ENCODE measurements around the gene SARM1.

The SARM1 gene

DNA sequence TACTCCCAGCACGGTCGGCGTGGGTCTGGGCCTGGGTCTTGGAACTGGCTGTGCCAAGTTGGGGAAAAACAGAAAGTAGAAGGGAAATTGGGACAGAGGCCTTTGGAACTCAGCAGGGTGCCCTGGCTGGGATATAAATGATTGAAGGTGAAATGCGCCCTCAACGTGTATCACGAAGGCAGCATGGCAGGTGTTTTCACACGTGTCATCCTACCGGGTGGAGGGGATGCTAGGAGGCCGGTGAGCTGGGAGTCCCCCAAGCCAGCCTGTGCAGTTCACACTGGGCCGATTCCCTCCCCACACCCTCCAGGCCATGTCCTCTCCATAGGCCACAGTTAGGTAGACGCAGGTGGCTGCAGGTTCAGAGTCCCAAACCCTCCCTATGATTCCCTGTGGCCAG lies 30.0 kb upstream of the SARM1 start:
- Histone ChIP-seq H3K4me1 (ENCODE audit: control insufficient read depth, insufficient read depth, low read length, poor library complexity, severe bottlenecking) (peaks cover 4% of the 10 kb centered on the region), H3K27ac (ENCODE audit: insufficient read depth, low read length, poor library complexity, severe bottlenecking) (no peak overlapping the region), H3K27me3 (replicated peaks; ENCODE audit: control insufficient read depth, insufficient read depth, low read length, poor library complexity, severe bottlenecking) (no peaks in the 10 kb centered on the region), H3K4me3 (ENCODE audit: insufficient read depth, low read depth, low read length, poor library complexity, severe bottlenecking) (no peak overlapping the region), H3K36me3 (ENCODE audit: control insufficient read depth, insufficient read depth, low read length) (peaks cover 54% of the 10 kb centered on the region), H3K9me3 (ENCODE audit: control insufficient read depth, low read length) (no peaks in the 10 kb centered on the region)
- DNase-seq, result no peak

DNA sequence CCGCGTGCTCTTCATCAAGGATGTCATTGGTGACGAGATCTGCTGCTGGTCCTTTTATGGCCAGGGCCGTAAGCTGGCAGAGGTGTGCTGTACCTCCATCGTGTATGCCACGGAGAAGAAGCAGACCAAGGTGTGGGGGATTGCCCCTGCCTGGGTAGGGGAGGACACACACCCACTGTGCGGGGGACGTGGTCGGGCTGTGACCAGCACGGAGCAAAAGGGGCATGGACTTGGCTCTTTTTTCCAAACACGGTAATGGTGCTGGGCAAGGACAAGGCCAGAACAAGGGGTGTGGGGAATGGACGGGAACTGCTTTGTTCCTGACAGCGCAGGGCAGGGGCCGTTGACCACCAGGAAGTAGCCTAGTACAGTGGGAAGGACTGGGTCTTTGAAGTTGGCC lies 29.2 kb upstream of the SARM1 start:
- H3K27ac ChIP-seq (ENCODE audit: insufficient read depth, low read length, poor library complexity, severe bottlenecking), result no peak overlapping the region
- peaks cover 62% of the 10 kb centered on the region for H3K36me3 ChIP-seq (ENCODE audit: control insufficient read depth, insufficient read depth, low read length)
- H3K27me3 ChIP-seq (replicated peaks; ENCODE audit: control insufficient read depth, insufficient read depth, low read length, poor library complexity, severe bottlenecking), result no peaks in the 10 kb centered on the region
- no peak overlapping the region for H3K4me3 ChIP-seq (ENCODE audit: insufficient read depth, low read depth, low read length, poor library complexity, severe bottlenecking)
- DNase-seq, result no peak
- no peaks in the 10 kb centered on the region for H3K4me1 ChIP-seq (ENCODE audit: control insufficient read depth, insufficient read depth, low read length, poor library complexity, severe bottlenecking)
- no peaks in the 10 kb centered on the region for H3K9me3 ChIP-seq (ENCODE audit: control insufficient read depth, low read length)

DNA sequence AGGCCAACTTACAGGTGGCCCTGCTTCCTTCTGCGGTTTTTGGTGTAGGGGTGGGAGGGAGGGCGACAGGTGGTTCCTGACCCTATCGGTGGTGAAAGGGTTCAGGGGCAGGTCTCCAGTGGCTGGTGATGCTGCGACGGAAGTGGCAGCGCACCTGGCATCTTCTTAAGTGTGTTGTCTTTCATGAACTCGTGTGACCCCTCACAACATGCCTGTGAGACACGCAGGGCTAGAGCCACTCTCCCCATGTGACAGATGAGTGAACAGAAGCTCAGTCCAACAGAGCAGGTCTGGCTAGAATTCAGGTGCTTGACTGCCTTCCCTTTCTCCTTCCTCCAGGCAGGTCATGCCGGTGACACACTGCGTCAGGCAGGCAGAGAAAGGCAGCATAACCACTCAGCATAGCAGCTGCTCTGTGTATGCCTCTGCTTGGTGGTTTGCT lies 28.0 kb upstream of the SARM1 start:
- no peaks in the 10 kb centered on the region for H3K9me3 ChIP-seq (ENCODE audit: control insufficient read depth, low read length)
- no peak overlapping the region for H3K27ac ChIP-seq (ENCODE audit: insufficient read depth, low read length, poor library complexity, severe bottlenecking)
- no peaks in the 10 kb centered on the region for H3K27me3 ChIP-seq (replicated peaks; ENCODE audit: control insufficient read depth, insufficient read depth, low read length, poor library complexity, severe bottlenecking)
- no peak for DNase-seq
- H3K4me3 ChIP-seq (ENCODE audit: insufficient read depth, low read depth, low read length, poor library complexity, severe bottlenecking), result no peak overlapping the region
- no peaks in the 10 kb centered on the region for H3K4me1 ChIP-seq (ENCODE audit: control insufficient read depth, insufficient read depth, low read length, poor library complexity, severe bottlenecking)
- peaks cover 73% of the 10 kb centered on the region for H3K36me3 ChIP-seq (ENCODE audit: control insufficient read depth, insufficient read depth, low read length)

DNA sequence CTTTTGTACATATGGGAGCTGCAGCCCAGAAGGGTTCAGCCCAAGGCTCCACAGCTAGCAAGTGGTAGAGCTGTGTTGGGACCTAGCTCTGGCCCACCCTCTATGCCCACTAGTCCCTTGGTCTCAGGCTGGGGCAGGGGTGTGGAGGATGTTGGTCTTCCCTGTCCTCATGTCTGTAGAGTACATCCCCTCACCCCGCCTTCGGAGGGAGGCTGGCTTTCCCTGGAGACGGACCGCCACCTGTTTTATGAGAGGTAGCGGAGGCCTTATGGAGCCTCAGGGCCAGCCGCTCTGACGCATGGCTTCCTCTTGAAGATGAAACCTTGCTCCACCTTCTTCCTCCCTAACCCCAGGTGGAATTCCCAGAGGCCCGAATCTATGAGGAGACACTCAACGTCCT lies 27.5 kb upstream of the SARM1 start:
- Histone ChIP-seq H3K4me1 (ENCODE audit: control insufficient read depth, insufficient read depth, low read length, poor library complexity, severe bottlenecking) (no peaks in the 10 kb centered on the region), H3K36me3 (ENCODE audit: control insufficient read depth, insufficient read depth, low read length) (peaks cover 77% of the 10 kb centered on the region), H3K9me3 (ENCODE audit: control insufficient read depth, low read length) (no peaks in the 10 kb centered on the region), H3K27ac (ENCODE audit: insufficient read depth, low read length, poor library complexity, severe bottlenecking) (no peak overlapping the region), H3K4me3 (ENCODE audit: insufficient read depth, low read depth, low read length, poor library complexity, severe bottlenecking) (no peak overlapping the region), H3K27me3 (replicated peaks; ENCODE audit: control insufficient read depth, insufficient read depth, low read length, poor library complexity, severe bottlenecking) (no peaks in the 10 kb centered on the region)
- DNase-seq, result no peak

DNA sequence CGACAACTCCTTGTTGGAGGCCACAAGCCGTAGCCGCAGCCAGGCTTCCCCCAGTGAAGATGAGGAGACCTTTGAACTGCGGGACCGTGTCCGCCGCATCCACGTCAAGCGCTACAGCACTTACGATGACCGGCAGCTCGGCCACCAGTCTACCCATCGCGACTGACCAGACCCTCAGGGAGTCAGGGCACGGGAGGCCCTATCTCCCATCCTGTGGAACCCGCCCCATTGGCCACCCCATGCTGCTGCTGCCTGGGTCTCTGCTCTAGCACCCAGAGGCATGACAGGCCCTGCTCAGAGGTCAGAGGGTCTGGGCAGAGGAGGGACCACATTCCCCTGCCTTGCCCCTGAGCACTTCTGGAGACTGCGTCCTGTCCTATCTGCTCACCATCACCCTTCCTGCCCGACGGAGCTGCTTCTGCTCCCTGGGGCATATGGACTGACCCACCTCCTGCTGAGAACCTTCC lies 27.0 kb upstream of the SARM1 start:
- Histone ChIP-seq H3K9me3 (ENCODE audit: control insufficient read depth, low read length) (no peaks in the 10 kb centered on the region), H3K4me3 (ENCODE audit: insufficient read depth, low read depth, low read length, poor library complexity, severe bottlenecking) (no peak overlapping the region), H3K36me3 (ENCODE audit: control insufficient read depth, insufficient read depth, low read length) (peaks cover 82% of the 10 kb centered on the region), H3K27ac (ENCODE audit: insufficient read depth, low read length, poor library complexity, severe bottlenecking) (no peak overlapping the region), H3K4me1 (ENCODE audit: control insufficient read depth, insufficient read depth, low read length, poor library complexity, severe bottlenecking) (no peaks in the 10 kb centered on the region), H3K27me3 (replicated peaks; ENCODE audit: control insufficient read depth, insufficient read depth, low read length, poor library complexity, severe bottlenecking) (no peaks in the 10 kb centered on the region)
- no peak for DNase-seq

DNA sequence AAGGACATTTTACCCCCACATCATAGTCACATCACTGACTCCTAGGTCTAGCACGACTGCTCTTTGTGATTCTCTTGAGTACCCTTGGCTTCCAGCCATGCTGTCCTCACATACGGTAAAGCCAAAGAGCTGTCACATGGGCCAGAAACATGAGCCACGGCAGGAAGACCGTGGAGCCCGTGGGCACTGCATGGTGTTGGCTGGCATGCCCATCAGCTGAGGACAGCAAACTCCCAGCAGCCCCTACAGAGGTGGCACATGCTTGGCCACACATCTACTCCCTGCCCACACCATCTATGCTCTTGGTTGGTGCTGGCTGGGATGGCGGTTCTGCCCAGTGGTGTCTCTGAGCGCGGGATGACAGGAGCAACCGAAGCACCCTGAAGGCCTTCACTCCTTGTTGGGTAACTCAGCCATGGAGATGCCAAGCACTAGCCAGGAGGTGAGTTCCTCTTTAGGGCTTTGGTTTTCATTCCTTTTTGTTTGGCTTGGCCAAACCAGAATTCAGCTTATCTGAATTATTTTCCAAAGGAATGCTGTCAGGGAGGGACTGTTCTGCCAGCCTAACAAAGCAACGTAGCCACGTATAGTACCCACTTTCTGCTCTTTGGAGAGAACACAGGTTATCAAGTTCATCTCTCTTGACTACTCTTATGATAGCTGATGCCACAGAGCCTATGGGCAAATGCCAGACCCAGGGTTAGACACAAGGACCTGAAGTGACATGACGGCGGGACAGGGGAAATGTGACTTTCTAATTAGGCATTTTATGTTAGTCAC lies 25.9 kb upstream of the SARM1 start:
- Histone ChIP-seq H3K9me3 (ENCODE audit: control insufficient read depth, low read length) (no peaks in the 10 kb centered on the region), H3K4me1 (ENCODE audit: control insufficient read depth, insufficient read depth, low read length, poor library complexity, severe bottlenecking) (no peaks in the 10 kb centered on the region), H3K4me3 (ENCODE audit: insufficient read depth, low read depth, low read length, poor library complexity, severe bottlenecking) (no peak overlapping the region), H3K27ac (ENCODE audit: insufficient read depth, low read length, poor library complexity, severe bottlenecking) (no peak overlapping the region), H3K36me3 (ENCODE audit: control insufficient read depth, insufficient read depth, low read length) (peaks cover 85% of the 10 kb centered on the region), H3K27me3 (replicated peaks; ENCODE audit: control insufficient read depth, insufficient read depth, low read length, poor library complexity, severe bottlenecking) (no peaks in the 10 kb centered on the region)
- DNase-seq, result no peak

DNA sequence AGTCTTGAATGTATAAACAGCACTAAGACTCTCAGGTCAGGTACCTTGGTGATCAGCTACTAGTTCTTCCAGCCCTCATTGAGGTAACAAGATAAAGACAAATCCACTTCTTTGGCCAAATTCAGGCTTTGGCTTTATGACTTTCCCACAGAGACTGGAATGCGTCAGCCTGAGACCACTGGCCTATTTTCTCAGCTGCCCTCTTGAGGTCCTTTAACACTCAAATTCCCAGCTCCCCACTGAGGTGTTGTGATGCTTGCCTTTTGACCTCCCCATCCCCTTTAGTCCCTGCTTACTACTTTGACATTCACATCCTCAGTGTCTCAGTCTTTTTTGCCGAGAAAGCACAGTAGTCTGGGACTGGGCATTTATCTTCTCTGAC lies 25.3 kb upstream of the SARM1 start:
- Histone ChIP-seq H3K36me3 (ENCODE audit: control insufficient read depth, insufficient read depth, low read length) (peaks cover 85% of the 10 kb centered on the region), H3K27ac (ENCODE audit: insufficient read depth, low read length, poor library complexity, severe bottlenecking) (no peak overlapping the region), H3K4me3 (ENCODE audit: insufficient read depth, low read depth, low read length, poor library complexity, severe bottlenecking) (no peak overlapping the region), H3K27me3 (replicated peaks; ENCODE audit: control insufficient read depth, insufficient read depth, low read length, poor library complexity, severe bottlenecking) (no peaks in the 10 kb centered on the region), H3K9me3 (ENCODE audit: control insufficient read depth, low read length) (no peaks in the 10 kb centered on the region), H3K4me1 (ENCODE audit: control insufficient read depth, insufficient read depth, low read length, poor library complexity, severe bottlenecking) (no peaks in the 10 kb centered on the region)
- no peak for DNase-seq

DNA sequence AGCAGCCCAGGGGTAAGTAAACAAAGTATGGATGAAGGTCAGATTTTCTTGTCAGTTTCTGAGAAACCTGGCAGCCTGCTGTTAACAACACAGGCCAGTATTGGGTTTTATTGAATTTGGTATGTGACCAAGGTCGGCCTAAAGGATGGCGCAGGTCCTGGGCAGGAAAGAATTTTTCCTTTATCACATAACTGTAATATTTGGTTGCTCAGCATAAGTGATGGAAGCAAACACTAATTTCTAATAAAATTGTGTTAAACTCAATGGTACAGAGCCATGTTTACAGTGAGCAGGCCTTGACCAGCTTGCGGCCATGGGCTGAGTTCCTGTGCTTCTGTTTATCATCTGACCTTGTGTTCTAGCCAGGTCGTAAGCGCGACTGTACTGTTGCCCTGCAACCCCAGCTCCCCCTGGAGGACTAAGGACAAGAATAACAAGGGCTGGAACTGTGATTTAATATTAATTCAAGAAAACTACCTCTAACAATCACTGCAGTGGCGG lies 24.7 kb upstream of the SARM1 start:
- peaks cover 86% of the 10 kb centered on the region for H3K36me3 ChIP-seq (ENCODE audit: control insufficient read depth, insufficient read depth, low read length)
- H3K4me1 ChIP-seq (ENCODE audit: control insufficient read depth, insufficient read depth, low read length, poor library complexity, severe bottlenecking), result no peaks in the 10 kb centered on the region
- no peak overlapping the region for H3K4me3 ChIP-seq (ENCODE audit: insufficient read depth, low read depth, low read length, poor library complexity, severe bottlenecking)
- no peaks in the 10 kb centered on the region for H3K27me3 ChIP-seq (replicated peaks; ENCODE audit: control insufficient read depth, insufficient read depth, low read length, poor library complexity, severe bottlenecking)
- DNase-seq, result no peak
- H3K27ac ChIP-seq (ENCODE audit: insufficient read depth, low read length, poor library complexity, severe bottlenecking), result no peak overlapping the region
- H3K9me3 ChIP-seq (ENCODE audit: control insufficient read depth, low read length), result no peaks in the 10 kb centered on the region

DNA sequence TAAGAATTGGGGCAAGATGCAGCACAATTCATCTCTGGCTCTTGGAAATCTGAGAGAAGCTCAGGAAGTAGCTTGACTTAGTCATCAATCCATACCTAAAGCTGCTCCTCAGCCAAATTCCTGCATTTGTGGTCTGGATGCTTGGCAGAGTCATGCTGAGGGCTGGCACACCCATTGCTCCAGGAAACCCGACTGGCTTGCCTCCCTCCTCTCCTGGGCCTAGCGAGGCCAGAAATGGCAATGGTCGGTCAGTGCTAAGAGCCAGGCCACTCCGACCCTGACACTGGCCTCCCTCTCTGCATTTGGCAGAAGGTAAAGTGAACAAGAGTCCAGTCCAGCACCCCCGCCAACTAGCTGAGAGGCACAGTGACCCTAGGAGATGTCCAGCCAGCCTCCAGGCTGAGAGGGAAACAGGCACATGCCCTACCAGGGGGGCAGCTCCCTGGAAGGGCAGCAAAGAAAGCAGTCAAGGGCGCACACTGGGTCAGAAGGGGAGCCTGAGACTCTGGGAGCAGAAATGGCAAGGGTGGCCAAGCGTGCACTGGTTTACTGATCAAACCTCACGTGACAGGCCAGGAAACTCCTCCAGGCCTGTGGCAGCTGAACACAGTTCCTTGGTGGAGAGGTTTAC lies 24.1 kb upstream of the SARM1 start:
- Histone ChIP-seq H3K4me3 (ENCODE audit: insufficient read depth, low read depth, low read length, poor library complexity, severe bottlenecking) (no peak overlapping the region), H3K27ac (ENCODE audit: insufficient read depth, low read length, poor library complexity, severe bottlenecking) (no peak overlapping the region), H3K36me3 (ENCODE audit: control insufficient read depth, insufficient read depth, low read length) (peaks cover 87% of the 10 kb centered on the region), H3K9me3 (ENCODE audit: control insufficient read depth, low read length) (no peaks in the 10 kb centered on the region), H3K4me1 (ENCODE audit: control insufficient read depth, insufficient read depth, low read length, poor library complexity, severe bottlenecking) (no peaks in the 10 kb centered on the region), H3K27me3 (replicated peaks; ENCODE audit: control insufficient read depth, insufficient read depth, low read length, poor library complexity, severe bottlenecking) (no peaks in the 10 kb centered on the region)
- no peak for DNase-seq

DNA sequence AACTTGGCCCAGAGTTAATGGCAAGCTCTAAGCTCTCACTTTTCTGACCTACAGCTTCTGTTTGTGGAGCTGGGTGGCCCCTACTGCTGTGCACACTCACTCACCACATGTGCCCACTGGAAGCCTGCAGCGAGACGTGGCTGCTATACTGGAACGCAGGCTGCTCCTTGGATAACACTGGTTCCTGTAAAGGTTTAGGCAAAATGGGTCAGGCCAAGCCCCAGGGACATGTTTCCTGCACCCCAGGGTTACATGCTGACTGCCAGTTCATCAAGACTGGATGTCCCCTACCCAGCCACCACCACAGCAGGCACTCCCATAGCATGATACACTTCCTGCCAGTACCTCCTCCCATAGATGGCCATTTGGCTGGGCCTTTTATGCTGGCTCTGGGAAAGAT lies 22.5 kb upstream of the SARM1 start:
- no peaks in the 10 kb centered on the region for H3K9me3 ChIP-seq (ENCODE audit: control insufficient read depth, low read length)
- peaks cover 89% of the 10 kb centered on the region for H3K36me3 ChIP-seq (ENCODE audit: control insufficient read depth, insufficient read depth, low read length)
- H3K4me1 ChIP-seq (ENCODE audit: control insufficient read depth, insufficient read depth, low read length, poor library complexity, severe bottlenecking), result no peaks in the 10 kb centered on the region
- no peak for DNase-seq
- H3K4me3 ChIP-seq (ENCODE audit: insufficient read depth, low read depth, low read length, poor library complexity, severe bottlenecking), result no peak overlapping the region
- H3K27ac ChIP-seq (ENCODE audit: insufficient read depth, low read length, poor library complexity, severe bottlenecking), result no peak overlapping the region
- H3K27me3 ChIP-seq (replicated peaks; ENCODE audit: control insufficient read depth, insufficient read depth, low read length, poor library complexity, severe bottlenecking), result no peaks in the 10 kb centered on the region

Measured in effector memory CD4-positive, alpha-beta T cell (primary cell).